Natural killer cell (primary cell): Measurements from ENCODE around the gene CIITA. TPM values are rescaled to one million over a fixed set of nuclear protein-coding genes. Genes with fewer than 3 reads are reported as not detected.

Experiments
- ATAC-seq, 3 donors: fragments of 150-1000 bp in 2 of 3; fragments of 200-7000 bp in 1 of 3; cut with Tn5 transposase; 1 replicate in 1 of 3; 2 replicates in 2 of 3; pipeline ENCODE4 v1.10.0; 2021; ENCODE audit warnings: mild to moderate bottlenecking in 2 of 3, moderate library complexity in 2 of 3
- DNase-seq, 2 donors: peaks; one replicate each; pipeline versions ENCODE4 v3.0.0 to v3.0.0-alpha.2; 2013 to 2021; ENCODE audit warnings: mixed read lengths in 1 of 2
- H3K27ac ChIP-seq: one replicate; pipeline ENCODE4 v1.5.1; 2013; ENCODE audit warnings: mild to moderate bottlenecking, low read length
- H3K27me3 ChIP-seq: one replicate; pipeline ENCODE4 v1.6.1; 2013; ENCODE audit warnings: low read length; ENCODE audit not compliant: control insufficient read depth, insufficient read depth
- H3K36me3 ChIP-seq: one replicate; pipeline ENCODE4 v1.6.1; 2013; ENCODE audit warnings: low read length; ENCODE audit not compliant: control insufficient read depth, insufficient read depth
- H3K4me1 ChIP-seq: one replicate; pipeline ENCODE4 v1.6.1; 2013; ENCODE audit warnings: low read length; ENCODE audit not compliant: control insufficient read depth, insufficient read depth
- H3K4me3 ChIP-seq: one replicate; pipeline ENCODE4 v1.5.1; 2013; ENCODE audit warnings: low read length
- H3K9me3 ChIP-seq: one replicate; pipeline ENCODE4 v1.6.1; 2013; ENCODE audit warnings: low read length; ENCODE audit not compliant: control insufficient read depth, insufficient read depth
- H3K27ac Mint-ChIP-seq, 2 donors: one replicate each; pipeline ENCODE4 v1.8.0; 2022; ENCODE audit warnings: mild to moderate bottlenecking in 2 of 2, mixed read lengths in 2 of 2, moderate library complexity in 1 of 2
- H3K27me3 Mint-ChIP-seq, 2 donors: one replicate each; pipeline ENCODE4 v1.8.0; 2022; ENCODE audit warnings: low read depth in 2 of 2, mixed read lengths in 2 of 2
- H3K36me3 Mint-ChIP-seq: one replicate; pipeline ENCODE4 v1.8.0; 2022; ENCODE audit warnings: mixed read lengths
- H3K4me1 Mint-ChIP-seq, 2 donors: one replicate each; pipeline ENCODE4 v1.8.0; 2022; ENCODE audit warnings: mixed read lengths in 2 of 2
- H3K4me3 Mint-ChIP-seq: one replicate; pipeline ENCODE4 v1.8.0; 2022; ENCODE audit warnings: mild to moderate bottlenecking, moderate library complexity, mixed read lengths
- H3K9me3 Mint-ChIP-seq, 2 donors: one replicate each; pipeline ENCODE4 v1.8.0; 2022; ENCODE audit warnings: mixed read lengths in 2 of 2
- WGBS: methylation state at CpG from one replicate; pipeline ENCODE4 v1.1.7; 2013; ENCODE audit warnings: missing lambda C conversion rate; ENCODE audit not compliant: insufficient coverage; 5-methylcytosine and 5-hydroxymethylcytosine counted together
- intact Hi-C: fragments of 100-400 bp; cut with micrococcal nuclease; formaldehyde crosslinking; loops from one replicate; pipeline ENCODE4 v1.14.2; 2022
- total RNA-seq, 4 donors: library from RNA; stranded (reverse); fragments of 120-200 nt in 1 of 4; gene quantifications; one replicate each; pipeline versions ENCODE4 v1.2.3 to v1.2.4, GENCODE V29; 2013 to 2022
- TF ChIP-seq, protein P1 (sequence below): fragments of 200-600 bp; IDR thresholded peaks from one replicate; pipeline ENCODE4 v1.8.0; 2022; ENCODE audit warnings: antibody characterized with exemption

Gene CIITA
- total RNA-seq, 3 donors from 2014 or later (not counting 1 experiment from before 2014, with no cell fraction given): 11.5 to 17.7 (median 14.4) TPM

DNA sequence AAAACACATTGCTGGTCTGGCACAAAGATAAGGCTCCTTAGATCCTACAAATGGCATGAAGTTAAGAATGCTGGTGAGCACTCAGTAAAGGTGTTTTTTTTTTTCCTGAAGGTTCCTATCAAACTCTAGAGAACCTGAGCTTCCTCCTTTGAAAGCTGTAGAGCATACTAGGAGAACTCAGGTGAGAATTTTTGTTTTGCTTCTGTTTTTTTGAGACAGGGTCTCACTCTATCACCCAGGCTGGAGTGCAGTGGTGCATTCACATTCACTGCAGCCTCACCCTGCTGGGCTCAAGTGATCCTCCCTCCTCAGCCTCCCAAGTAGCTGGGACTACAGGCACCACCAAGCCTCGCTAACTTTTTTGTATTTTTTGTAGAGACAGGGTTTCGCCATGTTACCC, 21.0 kb upstream of the CIITA start:
- TF ChIP-seq, protein P1, sequence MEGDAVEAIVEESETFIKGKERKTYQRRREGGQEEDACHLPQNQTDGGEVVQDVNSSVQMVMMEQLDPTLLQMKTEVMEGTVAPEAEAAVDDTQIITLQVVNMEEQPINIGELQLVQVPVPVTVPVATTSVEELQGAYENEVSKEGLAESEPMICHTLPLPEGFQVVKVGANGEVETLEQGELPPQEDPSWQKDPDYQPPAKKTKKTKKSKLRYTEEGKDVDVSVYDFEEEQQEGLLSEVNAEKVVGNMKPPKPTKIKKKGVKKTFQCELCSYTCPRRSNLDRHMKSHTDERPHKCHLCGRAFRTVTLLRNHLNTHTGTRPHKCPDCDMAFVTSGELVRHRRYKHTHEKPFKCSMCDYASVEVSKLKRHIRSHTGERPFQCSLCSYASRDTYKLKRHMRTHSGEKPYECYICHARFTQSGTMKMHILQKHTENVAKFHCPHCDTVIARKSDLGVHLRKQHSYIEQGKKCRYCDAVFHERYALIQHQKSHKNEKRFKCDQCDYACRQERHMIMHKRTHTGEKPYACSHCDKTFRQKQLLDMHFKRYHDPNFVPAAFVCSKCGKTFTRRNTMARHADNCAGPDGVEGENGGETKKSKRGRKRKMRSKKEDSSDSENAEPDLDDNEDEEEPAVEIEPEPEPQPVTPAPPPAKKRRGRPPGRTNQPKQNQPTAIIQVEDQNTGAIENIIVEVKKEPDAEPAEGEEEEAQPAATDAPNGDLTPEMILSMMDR: no peak
- H3K9me3 Mint-ChIP-seq: peaks cover 7 to 8% of the 10 kb centered on the region in 2 donors
- H3K36me3 Mint-ChIP-seq: no peaks in the 10 kb centered on the region
- H3K27me3 ChIP-seq: no peaks in the 10 kb centered on the region
- H3K4me1 Mint-ChIP-seq: peaks cover 0 to 23% of the 10 kb centered on the region in 2 donors
- intact Hi-C loops: no loop called here
- H3K9me3 ChIP-seq: no peaks in the 10 kb centered on the region
- WGBS: 90% methylated on average over 2 of the region's 2 CpGs
- H3K27ac Mint-ChIP-seq: no peak overlapping the region
- H3K27ac ChIP-seq: no peak overlapping the region
- DNase-seq (no peak), ATAC-seq (no peak)
- no peaks in the 10 kb centered on the region for H3K4me1 ChIP-seq
- H3K27me3 Mint-ChIP-seq: no peaks in the 10 kb centered on the region
- H3K4me3 ChIP-seq: no peak overlapping the region
- no peaks in the 10 kb centered on the region for H3K36me3 ChIP-seq
- no peak overlapping the region for H3K4me3 Mint-ChIP-seq

DNA sequence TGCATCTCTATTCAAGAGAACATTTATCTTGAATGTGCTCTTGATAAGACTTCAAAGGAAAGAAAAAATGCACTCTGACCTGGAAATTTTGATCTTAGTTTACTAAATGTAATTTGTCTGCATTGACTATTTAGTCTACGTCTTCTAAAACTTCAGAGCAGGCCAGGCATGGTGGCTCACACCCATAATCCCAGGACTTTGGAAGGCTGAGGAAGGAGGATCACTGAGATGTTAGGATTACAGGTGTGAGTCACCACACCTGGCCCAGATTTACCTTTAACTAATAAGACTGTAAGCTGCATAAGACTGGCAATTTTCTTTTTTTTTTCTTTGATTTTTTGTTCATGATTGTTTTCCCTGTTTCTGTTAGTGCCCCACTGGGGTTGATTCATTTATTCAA, 18.8 kb upstream of the CIITA start:
- Histone ChIP-seq H3K4me3 (no peak overlapping the region), H3K27me3 (no peaks in the 10 kb centered on the region), H3K9me3 (no peaks in the 10 kb centered on the region), H3K36me3 (no peaks in the 10 kb centered on the region), H3K27ac (no peak overlapping the region), H3K4me1 (no peaks in the 10 kb centered on the region)
- Mint-ChIP-seq H3K27me3 (peaks cover 11 to 16% of the 10 kb centered on the region in 2 donors), H3K36me3 (no peaks in the 10 kb centered on the region), H3K4me1 (peaks cover 0 to 10% of the 10 kb centered on the region in 2 donors), H3K27ac (no peak overlapping the region), H3K9me3 (peaks cover 7 to 8% of the 10 kb centered on the region in 2 donors), H3K4me3 (no peak overlapping the region)
- TF ChIP-seq, protein P1: no peak
- ATAC-seq (no peak), DNase-seq (no peak)
- intact Hi-C loops: no loop called here
- WGBS: 100% methylated on average over 1 of the region's 1 CpG

DNA sequence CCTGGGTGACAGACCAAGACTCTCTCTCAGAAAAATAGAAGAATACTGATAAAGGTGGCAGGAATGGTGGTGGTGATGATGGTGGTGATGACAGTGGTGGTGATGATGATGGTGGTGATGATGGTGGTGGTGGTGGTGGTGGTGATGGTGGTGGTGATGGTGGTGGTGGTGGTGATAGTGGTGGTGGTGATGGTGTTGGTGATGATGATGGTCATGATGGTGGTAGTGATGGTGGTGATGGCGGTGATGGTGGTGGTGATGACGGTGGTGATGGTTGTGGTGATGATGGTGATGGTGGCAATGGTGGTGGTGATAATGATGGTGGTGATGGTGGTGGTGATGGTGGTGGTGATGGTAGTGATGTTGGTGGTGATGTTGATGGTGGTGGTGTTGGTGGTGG, 18.0 kb upstream of the CIITA start:
- H3K4me3 Mint-ChIP-seq: no peak overlapping the region
- WGBS: 92% methylated on average over 2 of the region's 2 CpGs
- DNase-seq: no peak

More for the DNA sequence above, 18.0 kb upstream of the CIITA start:
- peaks cover 11 to 20% of the 10 kb centered on the region in 2 donors for H3K27me3 Mint-ChIP-seq
- H3K36me3 Mint-ChIP-seq: no peaks in the 10 kb centered on the region
- Histone ChIP-seq H3K36me3 (no peaks in the 10 kb centered on the region), H3K27me3 (no peaks in the 10 kb centered on the region), H3K9me3 (no peaks in the 10 kb centered on the region), H3K4me3 (no peak overlapping the region), H3K4me1 (no peaks in the 10 kb centered on the region), H3K27ac (no peak overlapping the region)
- TF ChIP-seq, protein P1: no peak
- no peak for ATAC-seq
- H3K9me3 Mint-ChIP-seq: peaks cover 7 to 8% of the 10 kb centered on the region in 2 donors
- H3K27ac Mint-ChIP-seq: peak overlapping the region; percentile 20 to 39
- intact Hi-C loops: no loop called here
- peaks cover 0 to 10% of the 10 kb centered on the region in 2 donors for H3K4me1 Mint-ChIP-seq
